Omental fat pad (tissue), 4 donors: Measurements from ENCODE around the gene CT47C1. TPM values are rescaled to one million over a fixed set of nuclear protein-coding genes. Genes with fewer than 3 reads are reported as not detected.
A peak's percentile ranks its signal among the peaks of the same experiment; 100 is the strongest.

Experiments used
- ATAC-seq: fragments of 150-250 bp; one replicate; pipeline ENCODE4 v1.9.1; 2016; ENCODE audit warnings: mild to moderate bottlenecking, moderate library complexity; ENCODE audit not compliant: low FRiP score
- DNase-seq: peaks from one replicate; pipeline ENCODE4 v3.0.0-alpha.2; 2019; ENCODE audit warnings: low spot score
- CTCF ChIP-seq, 3 donors: fragments of 450-650 bp; IDR thresholded peaks; one replicate each; pipeline ENCODE4 v1.5.1; 2016 to 2017; ENCODE audit warnings: antibody characterized with exemption in 3 of 3, mild to moderate bottlenecking in 3 of 3, moderate library complexity in 2 of 3
- total RNA-seq, 4 donors: library from RNA; depleted of rRNA; stranded (reverse); fragments of >200 nt; gene quantifications; one replicate each; pipeline ENCODE4 v1.1.0, GENCODE V29; 2016

CT47C1 gene
- total RNA-seq, 4 donors from 2014 or later, result not detected

- DNase-seq, result no peak
These were observed 32.4 kb upstream of the CT47C1 start for GRCh38 chrX:119040432-119040831.

GRCh38 chrX:119041175-119041574 is 31.6 kb upstream of the CT47C1 start:
- TF ChIP-seq CTCF (IDR thresholded peaks at IDR 0.05), result no peak
- ATAC-seq (peak; percentile 93), DNase-seq (peak; percentile 56)

More at GRCh38 chrX:119040432-119040831, 32.4 kb upstream of the CT47C1 start:
- no peak for TF ChIP-seq CTCF (IDR thresholded peaks at IDR 0.05)
- ATAC-seq, result no peak

GRCh38 chrX:119042040-119042439 is 30.8 kb upstream of the CT47C1 start:
- no peak for ATAC-seq
- no peak for DNase-seq

GRCh38 chrX:119042996-119043395 is 29.8 kb upstream of the CT47C1 start:
- no peak for TF ChIP-seq CTCF (IDR thresholded peaks at IDR 0.05)
- ATAC-seq (no peak), DNase-seq (no peak)

More at GRCh38 chrX:119042040-119042439, 30.8 kb upstream of the CT47C1 start:
- TF ChIP-seq CTCF (IDR thresholded peaks at IDR 0.05), result no peak

GRCh38 chrX:119045884-119046283 is 26.9 kb upstream of the CT47C1 start:
- ATAC-seq, result no peak
- TF ChIP-seq CTCF (IDR thresholded peaks at IDR 0.05), result no peak
- no peak for DNase-seq

GRCh38 chrX:119055687-119056086 is 17.1 kb upstream of the CT47C1 start:
- ATAC-seq (no peak), DNase-seq (no peak)
- TF ChIP-seq CTCF (IDR thresholded peaks at IDR 0.05), result no peak

- peak; percentile 56 for ATAC-seq
- DNase-seq, result no peak
- no peak for TF ChIP-seq CTCF (IDR thresholded peaks at IDR 0.05)
These were observed 9.9 kb upstream of the CT47C1 start for GRCh38 chrX:119062750-119063374.
